Tibial nerve (tissue), 4 donors: Measurements from ENCODE around the gene SLIT3. TPM values are rescaled to one million over a fixed set of nuclear protein-coding genes. Genes with fewer than 3 reads are reported as not detected.

Source experiments
- DNase-seq, 2 donors: peaks; one replicate each; pipeline ENCODE4 v3.0.0-alpha.2; 2019; ENCODE audit warnings: low spot score in 2 of 2
- H3K27ac ChIP-seq, 4 donors: fragments of 200-600 bp; sonication (generic) in 3 of 4; one replicate each; pipeline ENCODE4 v1.5.1; 2017 to 2019; ENCODE audit warnings: mild to moderate bottlenecking in 1 of 4
- H3K27me3 ChIP-seq, 2 donors: fragments of 200-600 bp; sonication (generic) in 1 of 2; one replicate each; pipeline versions ENCODE4 v1.5.1 to v1.6.0; 2017 to 2019
- H3K36me3 ChIP-seq, 3 donors: fragments of 200-600 bp; sonication (generic); one replicate each; pipeline ENCODE4 v1.5.1; 2018 to 2019
- H3K4me1 ChIP-seq, 4 donors: fragments of 200-600 bp; sonication (generic) in 3 of 4; one replicate each; pipeline ENCODE4 v1.5.1; 2017 to 2019
- H3K4me3 ChIP-seq, 4 donors: fragments of 200-600 bp; sonication (generic) in 3 of 4; one replicate each; pipeline ENCODE4 v1.5.1; 2017 to 2019; ENCODE audit warnings: mild to moderate bottlenecking in 1 of 4, moderate library complexity in 1 of 4
- H3K9me3 ChIP-seq, 4 donors: fragments of 200-600 bp; sonication (generic) in 3 of 4; one replicate each; pipeline ENCODE4 v1.5.1; 2017 to 2019
- EP300 ChIP-seq, 2 donors: sonication (generic); formaldehyde crosslinking; IDR thresholded peaks; one replicate each; pipeline ENCODE4 v1.6.1; 2017; ENCODE audit warnings: antibody characterized with exemption in 2 of 2, mild to moderate bottlenecking in 1 of 2
- POLR2A ChIP-seq, 2 donors: fragments of 450-650 bp; IDR thresholded peaks; one replicate each; pipeline ENCODE4 v1.6.1; 2017; ENCODE audit warnings: antibody characterized with exemption in 2 of 2, mild to moderate bottlenecking in 2 of 2, moderate library complexity in 2 of 2
- WGBS, 2 donors: methylation state at CpG; one replicate each; pipeline ENCODE4 v1.1.5; 2018; 5-methylcytosine and 5-hydroxymethylcytosine counted together
- total RNA-seq, 4 donors: library from RNA; depleted of rRNA; stranded (reverse); fragments of >200 nt; gene quantifications; one replicate each; pipeline ENCODE4 v1.1.0, GENCODE V29; 2016
- TF ChIP-seq, protein P1 (sequence below), 5 experiments: fragments of 200-600 bp in 3 of 5; fragments of 450-650 bp in 2 of 5; sonication (generic) in 3 of 5; IDR thresholded peaks; one replicate each; pipeline ENCODE4 v1.5.1; 2016 to 2019; ENCODE audit warnings: antibody characterized with exemption in 5 of 5, mild to moderate bottlenecking in 3 of 5, moderate library complexity in 2 of 5

Gene SLIT3
- total RNA-seq, 4 donors from 2014 or later, result 16.6 to 39.0 (median 20.2) TPM

DNA sequence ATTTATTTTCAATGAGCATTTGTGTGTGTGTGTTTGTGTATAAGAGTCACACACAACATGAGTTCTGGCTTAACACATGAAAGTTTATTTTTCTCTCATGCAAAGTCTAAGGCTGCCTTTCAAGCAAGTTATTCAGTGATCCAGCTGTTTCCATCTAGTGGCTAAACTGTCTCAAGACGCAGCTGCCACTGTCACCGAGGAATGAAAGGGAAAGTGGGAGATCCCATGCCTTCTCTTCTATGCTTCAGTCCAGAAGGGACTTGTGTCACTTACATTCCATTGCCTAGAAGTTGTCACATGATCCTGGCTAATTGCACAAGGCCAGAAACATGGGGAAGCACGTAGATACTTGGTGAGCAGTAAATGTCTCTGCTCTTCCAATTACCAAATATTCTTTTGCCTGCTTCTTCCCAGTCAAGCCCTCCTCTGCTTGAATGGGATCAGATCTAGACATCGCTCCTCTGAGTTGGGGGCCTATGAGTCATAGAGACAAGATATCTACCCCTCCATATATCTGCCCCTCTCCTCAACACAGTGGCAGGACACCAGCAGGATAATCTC is 30.4 kb upstream of the SLIT3 start:
- WGBS, 2 donors, result 49 to 61% methylated on average over 4 of the region's 4 CpGs
- Histone ChIP-seq H3K4me3 (no peak overlapping the region), H3K36me3 (no peaks in the 10 kb centered on the region), H3K27ac (no peak overlapping the region), H3K9me3 (no peaks in the 10 kb centered on the region), H3K27me3 (no peaks in the 10 kb centered on the region), H3K4me1 (no peaks in the 10 kb centered on the region)
- no peak for DNase-seq
- no peak for TF ChIP-seq EP300 (IDR thresholded peaks at IDR 0.05)
- no peak for TF ChIP-seq POLR2A (IDR thresholded peaks at IDR 0.05)
- TF ChIP-seq, protein P1, sequence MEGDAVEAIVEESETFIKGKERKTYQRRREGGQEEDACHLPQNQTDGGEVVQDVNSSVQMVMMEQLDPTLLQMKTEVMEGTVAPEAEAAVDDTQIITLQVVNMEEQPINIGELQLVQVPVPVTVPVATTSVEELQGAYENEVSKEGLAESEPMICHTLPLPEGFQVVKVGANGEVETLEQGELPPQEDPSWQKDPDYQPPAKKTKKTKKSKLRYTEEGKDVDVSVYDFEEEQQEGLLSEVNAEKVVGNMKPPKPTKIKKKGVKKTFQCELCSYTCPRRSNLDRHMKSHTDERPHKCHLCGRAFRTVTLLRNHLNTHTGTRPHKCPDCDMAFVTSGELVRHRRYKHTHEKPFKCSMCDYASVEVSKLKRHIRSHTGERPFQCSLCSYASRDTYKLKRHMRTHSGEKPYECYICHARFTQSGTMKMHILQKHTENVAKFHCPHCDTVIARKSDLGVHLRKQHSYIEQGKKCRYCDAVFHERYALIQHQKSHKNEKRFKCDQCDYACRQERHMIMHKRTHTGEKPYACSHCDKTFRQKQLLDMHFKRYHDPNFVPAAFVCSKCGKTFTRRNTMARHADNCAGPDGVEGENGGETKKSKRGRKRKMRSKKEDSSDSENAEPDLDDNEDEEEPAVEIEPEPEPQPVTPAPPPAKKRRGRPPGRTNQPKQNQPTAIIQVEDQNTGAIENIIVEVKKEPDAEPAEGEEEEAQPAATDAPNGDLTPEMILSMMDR (IDR thresholded peaks at IDR 0.05), result no peak

DNA sequence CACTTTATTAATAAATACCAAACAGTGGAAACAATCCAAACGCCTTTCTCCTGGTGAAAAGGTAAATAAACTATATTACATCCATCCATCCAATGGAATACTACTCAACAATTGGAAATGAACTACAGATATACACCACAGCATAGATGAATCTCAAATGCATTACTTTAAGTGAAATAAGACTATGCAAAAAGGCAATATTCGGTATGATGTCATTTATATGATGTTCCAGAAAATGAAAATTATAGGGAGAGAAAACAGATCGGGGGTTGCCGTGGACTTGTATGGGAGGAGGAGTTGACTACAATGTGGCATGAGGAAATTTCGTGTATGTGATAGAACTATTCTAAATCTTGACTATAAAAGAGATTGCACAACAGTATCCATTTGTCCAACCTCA is 27.5 kb upstream of the SLIT3 start:
- Histone ChIP-seq H3K27ac (no peak overlapping the region), H3K36me3 (no peaks in the 10 kb centered on the region), H3K4me3 (no peak overlapping the region), H3K4me1 (no peaks in the 10 kb centered on the region), H3K9me3 (no peaks in the 10 kb centered on the region), H3K27me3 (no peaks in the 10 kb centered on the region)
- 85 to 87% methylated on average over 5 of the region's 5 CpGs for WGBS, 2 donors
- TF ChIP-seq, protein P1 (IDR thresholded peaks at IDR 0.05), result no peak
- DNase-seq, result no peak

DNA sequence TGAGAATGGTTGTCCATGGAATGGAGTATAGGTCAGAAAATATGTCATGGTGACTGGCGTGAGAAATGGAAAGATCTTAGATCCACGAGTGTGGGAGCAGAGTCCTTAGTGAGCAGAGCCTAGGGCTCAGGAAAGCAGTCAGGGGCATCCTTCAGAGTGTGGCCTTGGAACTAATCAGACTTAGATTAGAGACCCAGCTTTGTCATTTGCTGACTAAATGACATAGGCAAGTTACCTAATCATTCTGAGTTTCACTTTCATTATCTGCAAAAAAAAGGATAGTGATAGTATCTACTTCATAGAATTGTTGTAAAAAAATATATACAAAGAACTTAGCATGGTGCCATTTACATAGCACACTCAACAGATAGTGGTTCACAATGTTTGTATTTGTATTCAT is 24.3 kb upstream of the SLIT3 start:
- 79 to 84% methylated on average over 2 of the region's 2 CpGs for WGBS, 2 donors
- no peak for DNase-seq
- H3K27ac ChIP-seq, result no peak overlapping the region
- H3K9me3 ChIP-seq, result no peaks in the 10 kb centered on the region
- H3K4me3 ChIP-seq, result no peak overlapping the region
- H3K36me3 ChIP-seq, result no peaks in the 10 kb centered on the region
- H3K4me1 ChIP-seq, result no peaks in the 10 kb centered on the region
- no peaks in the 10 kb centered on the region for H3K27me3 ChIP-seq
- TF ChIP-seq, protein P1 (IDR thresholded peaks at IDR 0.05), result no peak
- TF ChIP-seq POLR2A (IDR thresholded peaks at IDR 0.05) (no peak), EP300 (IDR thresholded peaks at IDR 0.05) (no peak)

DNA sequence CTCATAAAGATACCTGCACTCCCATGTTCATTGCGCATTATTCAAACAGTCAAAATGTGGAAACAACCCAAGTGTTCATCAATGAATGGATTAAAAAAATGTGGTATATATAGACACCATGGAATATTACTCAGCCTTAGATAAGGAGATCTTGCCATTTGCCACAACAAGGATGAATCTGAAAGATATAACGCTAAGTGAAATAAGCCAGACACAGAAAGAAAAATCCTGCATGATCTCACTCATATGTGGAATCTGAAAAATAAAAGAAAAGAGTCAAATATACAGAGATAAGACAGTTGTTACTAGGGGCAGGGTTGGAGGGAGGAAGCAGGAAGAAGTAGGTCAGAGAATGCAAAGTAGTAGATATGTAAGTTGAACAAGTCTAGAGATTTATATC is 17.6 kb upstream of the SLIT3 start:
- WGBS, 2 donors, result 91 to 93% methylated on average over 2 of the region's 2 CpGs
- no peaks in the 10 kb centered on the region for H3K36me3 ChIP-seq
- H3K4me1 ChIP-seq, result no peaks in the 10 kb centered on the region
- H3K4me3 ChIP-seq, result no peak overlapping the region
- H3K27me3 ChIP-seq, result no peaks in the 10 kb centered on the region
- no peak for DNase-seq
- TF ChIP-seq EP300 (IDR thresholded peaks at IDR 0.05) (no peak), POLR2A (IDR thresholded peaks at IDR 0.05) (no peak)
- TF ChIP-seq, protein P1 (IDR thresholded peaks at IDR 0.05), result no peak
- H3K9me3 ChIP-seq, result no peaks in the 10 kb centered on the region
- H3K27ac ChIP-seq, result no peak overlapping the region

DNA sequence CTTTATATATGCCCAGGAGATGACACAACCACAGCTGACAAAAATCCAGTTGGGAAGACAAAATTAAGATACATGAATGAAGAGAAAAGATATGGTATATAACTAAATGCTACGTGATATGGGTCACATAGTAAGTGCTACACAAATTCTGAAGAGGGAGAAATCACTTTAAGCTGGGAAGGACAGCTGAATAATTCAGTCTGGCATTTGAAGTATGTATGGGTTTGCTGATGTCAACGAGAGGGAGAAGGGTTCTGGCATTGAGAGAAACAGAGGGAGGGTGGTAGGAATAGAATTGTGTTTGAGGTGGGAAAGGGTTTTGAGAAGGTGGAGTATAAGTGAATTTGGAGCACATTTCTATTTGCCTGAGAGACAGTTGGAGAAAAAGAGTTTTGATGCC is 6.7 kb upstream of the SLIT3 start:
- TF ChIP-seq, protein P1 (IDR thresholded peaks at IDR 0.05), result no peak
- no peak for TF ChIP-seq EP300 (IDR thresholded peaks at IDR 0.05)
- no peak for TF ChIP-seq POLR2A (IDR thresholded peaks at IDR 0.05)
- Histone ChIP-seq H3K27me3 (no peaks in the 10 kb centered on the region), H3K9me3 (no peaks in the 10 kb centered on the region), H3K27ac (no peak overlapping the region), H3K36me3 (no peaks in the 10 kb centered on the region), H3K4me1 (no peaks in the 10 kb centered on the region), H3K4me3 (no peak overlapping the region)
- no peak for DNase-seq
- WGBS, 2 donors, result 37 to 46% methylated on average over 2 of the region's 2 CpGs
